Measurements from ENCODE around the gene LEUTX.

The LEUTX gene

DNA sequence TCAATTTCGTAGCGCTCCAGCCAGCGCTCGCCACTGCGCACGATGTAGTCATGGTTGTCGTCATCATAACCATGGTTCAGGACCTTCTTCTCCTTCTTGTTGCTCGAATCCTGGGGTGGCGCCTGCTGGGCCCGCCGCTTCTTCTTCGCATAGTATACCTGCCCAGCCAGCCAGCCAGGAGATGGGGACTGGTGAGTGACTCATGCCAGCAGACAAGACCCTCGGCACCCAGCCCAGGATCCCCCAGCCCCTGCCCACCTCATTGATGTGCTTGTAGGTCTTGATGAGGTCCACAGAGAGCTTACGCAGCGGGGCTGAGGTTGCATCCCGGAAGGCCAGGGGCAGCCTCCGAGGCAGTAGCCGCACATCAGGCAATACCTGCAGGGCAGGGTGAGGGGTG, 51.8 kb downstream of the LEUTX start:
- no peak for DNase-seq (ENCODE audit: low read depth)
- TF ChIP-seq, protein P1, sequence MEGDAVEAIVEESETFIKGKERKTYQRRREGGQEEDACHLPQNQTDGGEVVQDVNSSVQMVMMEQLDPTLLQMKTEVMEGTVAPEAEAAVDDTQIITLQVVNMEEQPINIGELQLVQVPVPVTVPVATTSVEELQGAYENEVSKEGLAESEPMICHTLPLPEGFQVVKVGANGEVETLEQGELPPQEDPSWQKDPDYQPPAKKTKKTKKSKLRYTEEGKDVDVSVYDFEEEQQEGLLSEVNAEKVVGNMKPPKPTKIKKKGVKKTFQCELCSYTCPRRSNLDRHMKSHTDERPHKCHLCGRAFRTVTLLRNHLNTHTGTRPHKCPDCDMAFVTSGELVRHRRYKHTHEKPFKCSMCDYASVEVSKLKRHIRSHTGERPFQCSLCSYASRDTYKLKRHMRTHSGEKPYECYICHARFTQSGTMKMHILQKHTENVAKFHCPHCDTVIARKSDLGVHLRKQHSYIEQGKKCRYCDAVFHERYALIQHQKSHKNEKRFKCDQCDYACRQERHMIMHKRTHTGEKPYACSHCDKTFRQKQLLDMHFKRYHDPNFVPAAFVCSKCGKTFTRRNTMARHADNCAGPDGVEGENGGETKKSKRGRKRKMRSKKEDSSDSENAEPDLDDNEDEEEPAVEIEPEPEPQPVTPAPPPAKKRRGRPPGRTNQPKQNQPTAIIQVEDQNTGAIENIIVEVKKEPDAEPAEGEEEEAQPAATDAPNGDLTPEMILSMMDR (IDR thresholded peaks at IDR 0.05; ENCODE audit: control insufficient read depth, insufficient read depth, low read depth, low read length, missing control alignments): no peak
- H3K4me3 ChIP-seq (ENCODE audit: control insufficient read depth, low read depth, low read length): no peak overlapping the region

DNA sequence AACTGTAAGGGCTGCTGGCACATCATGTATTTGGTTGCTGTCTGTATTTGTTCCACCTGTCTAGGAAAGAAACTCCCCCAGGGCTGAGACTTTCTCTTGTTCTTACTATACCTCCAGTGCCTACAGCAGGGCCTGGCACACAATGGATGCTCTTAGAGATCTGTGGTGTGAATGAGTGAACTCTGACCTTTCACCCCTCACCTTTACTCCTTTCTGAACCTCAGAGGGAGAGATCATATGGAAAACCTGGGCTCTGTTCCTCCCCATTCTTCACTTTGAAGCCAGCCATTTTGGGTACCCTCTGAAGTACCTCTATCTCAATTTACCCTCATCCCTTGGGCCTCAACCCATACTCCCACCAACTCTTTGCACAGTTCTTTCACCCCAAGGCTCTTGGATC, 52.2 kb downstream of the LEUTX start:
- DNase-seq (ENCODE audit: low read depth): no peak
- TF ChIP-seq, protein P1 (IDR thresholded peaks at IDR 0.05; ENCODE audit: control insufficient read depth, insufficient read depth, low read depth, low read length, missing control alignments): no peak
- no peak overlapping the region for H3K4me3 ChIP-seq (ENCODE audit: control insufficient read depth, low read depth, low read length)

DNA sequence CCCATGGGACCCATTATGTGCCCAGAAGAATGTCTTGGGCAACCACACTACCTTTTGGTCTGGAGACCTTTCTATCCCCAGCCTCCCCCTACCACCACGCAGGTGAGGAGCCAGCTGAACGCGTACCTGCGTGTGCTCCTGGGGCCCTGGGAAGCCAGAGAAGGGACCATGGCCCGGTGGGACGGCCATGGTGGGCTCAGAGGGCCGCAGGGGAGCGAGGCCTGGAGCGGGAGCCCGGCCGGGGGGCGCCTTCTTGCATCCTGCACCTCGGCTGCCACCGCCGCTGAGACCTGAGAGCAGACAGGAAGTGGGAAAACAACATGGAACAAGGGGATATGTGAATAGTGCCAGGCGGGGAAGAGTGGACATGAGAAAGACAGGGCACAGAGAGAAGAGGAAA, 53.0 kb downstream of the LEUTX start:
- no peak overlapping the region for H3K4me3 ChIP-seq (ENCODE audit: control insufficient read depth, low read depth, low read length)
- TF ChIP-seq, protein P1 (IDR thresholded peaks at IDR 0.05; ENCODE audit: control insufficient read depth, insufficient read depth, low read depth, low read length, missing control alignments): no peak
- DNase-seq (ENCODE audit: low read depth): no peak

DNA sequence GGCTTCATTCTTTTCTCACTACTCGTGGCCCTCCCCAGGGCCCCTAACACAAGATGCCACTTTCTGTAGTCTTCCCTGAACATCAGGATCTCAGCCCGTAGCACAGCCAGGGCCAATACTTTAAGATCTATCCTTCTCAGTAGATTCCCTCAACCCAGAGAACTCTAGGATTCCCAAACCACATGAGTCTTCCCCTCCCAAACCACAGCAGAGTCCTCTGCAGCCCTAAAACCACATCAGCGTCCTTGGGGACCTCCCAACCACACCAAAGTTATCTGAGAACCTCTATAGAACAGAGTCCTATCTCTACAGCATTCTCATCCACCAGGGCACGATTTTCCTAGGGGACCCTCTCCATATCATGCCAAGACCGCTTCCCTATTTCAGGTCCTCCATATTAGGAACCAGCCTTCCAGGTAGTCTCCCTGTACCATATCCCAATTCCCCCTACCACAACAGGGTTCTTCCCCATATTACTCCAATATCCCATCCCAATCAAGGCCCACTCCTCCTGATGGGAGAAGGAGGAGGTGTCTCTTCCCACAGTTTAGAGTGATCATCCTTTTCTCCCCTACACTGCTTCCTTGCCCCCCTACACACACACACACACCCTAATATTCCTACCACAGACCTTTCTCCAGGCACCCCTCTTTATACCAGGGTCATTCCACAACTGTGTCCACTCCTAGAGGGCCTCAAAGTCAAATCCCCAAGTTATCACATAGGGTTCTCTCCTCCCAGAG, 53.9 kb downstream of the LEUTX start:
- TF ChIP-seq, protein P1 (IDR thresholded peaks at IDR 0.05; ENCODE audit: control insufficient read depth, insufficient read depth, low read depth, low read length, missing control alignments): no peak
- peak overlapping the region; percentile 71 for H3K4me3 ChIP-seq (ENCODE audit: control insufficient read depth, low read depth, low read length)
- DNase-seq (ENCODE audit: low read depth): no peak

DNA sequence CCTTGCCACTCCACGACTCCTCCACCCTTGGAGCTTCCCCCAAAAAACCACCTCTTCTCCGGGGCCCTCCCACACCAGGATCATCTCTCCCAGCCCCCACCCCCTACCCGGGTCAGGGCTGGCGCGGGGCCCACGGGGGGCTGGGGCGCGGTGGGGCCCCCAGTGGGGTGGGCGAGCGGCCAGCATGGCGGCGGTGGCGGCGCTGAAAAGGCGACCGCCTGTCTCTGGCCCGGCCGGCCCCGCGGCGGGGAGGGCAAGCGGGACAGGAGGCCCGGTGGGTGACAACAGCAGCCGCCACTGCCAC, 54.5 kb downstream of the LEUTX start:
- TF ChIP-seq, protein P1 (IDR thresholded peaks at IDR 0.05; ENCODE audit: control insufficient read depth, insufficient read depth, low read depth, low read length, missing control alignments): no peak
- H3K4me3 ChIP-seq (ENCODE audit: control insufficient read depth, low read depth, low read length): peak overlapping the region; percentile 71
- DNase-seq (ENCODE audit: low read depth): no peak

DNA sequence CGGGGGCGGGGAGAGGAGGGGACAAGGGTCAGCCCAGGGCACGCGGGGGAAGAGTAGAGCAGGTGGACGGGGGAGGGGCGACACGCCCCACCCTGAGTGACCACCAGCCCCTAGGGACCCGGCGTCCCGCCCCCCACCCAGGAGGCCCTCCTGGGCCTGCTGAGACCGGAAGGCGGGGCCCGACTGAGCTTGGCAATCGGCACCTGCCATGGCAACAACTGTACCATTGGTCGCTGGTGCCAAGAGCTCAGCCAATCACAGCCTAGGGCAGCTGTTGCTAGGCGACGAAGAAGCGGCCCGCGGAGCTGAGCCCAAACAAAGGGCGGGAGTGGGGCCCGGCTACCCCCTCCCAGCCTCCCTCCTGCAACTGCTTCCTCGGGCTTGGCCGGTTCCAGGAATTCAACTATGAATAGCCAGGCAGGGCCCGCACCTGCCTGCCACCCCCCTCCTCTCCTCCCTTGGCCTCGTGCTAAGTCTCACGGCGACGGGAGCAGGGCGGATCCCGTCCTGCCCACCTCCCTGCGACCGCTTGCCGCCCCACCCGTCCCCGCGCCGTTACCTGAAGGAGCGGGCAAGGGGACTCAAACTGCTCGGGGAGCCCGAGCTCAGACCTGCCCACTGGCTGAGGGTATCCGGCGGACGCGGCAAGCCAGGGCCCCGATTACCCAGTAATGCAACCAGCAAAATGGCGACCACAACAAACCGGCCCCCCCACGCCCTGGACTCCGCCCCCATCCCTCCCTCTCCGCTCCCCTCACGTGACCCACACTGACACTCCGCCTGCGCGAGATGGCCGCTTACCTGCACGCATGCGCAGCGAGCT, 55.0 kb downstream of the LEUTX start, which contains the start of gene DYRK1B:
DYRK1B (minus strand) TSS at position 699 of the 823 bp plus-strand sequence. CDS start 2,295 bp downstream, outside the sequence.
- TF ChIP-seq, protein P1 (IDR thresholded peaks at IDR 0.05; ENCODE audit: control insufficient read depth, insufficient read depth, low read depth, low read length, missing control alignments): no peak
- peak within 1 kb of the TSS; percentile 71 for H3K4me3 ChIP-seq (ENCODE audit: control insufficient read depth, low read depth, low read length)

More for the DNA sequence above, 55.0 kb downstream of the LEUTX start, which contains the start of gene DYRK1B:
- DNase-seq (ENCODE audit: low read depth): peak; percentile 84
